Gastroesophageal sphincter (tissue), 3 donors: ENCODE measurements around the gene PFKFB4.

ENCODE experiments used
- POLR2A ChIP-seq, 2 donors: fragments of 450-650 bp; IDR thresholded peaks; one replicate each; pipeline ENCODE4 v1.6.1; 2017; ENCODE audit warnings: antibody characterized with exemption in 2 of 2, mild to moderate bottlenecking in 2 of 2, moderate library complexity in 1 of 2
- TF ChIP-seq, protein P1 (sequence below), 4 experiments: fragments of 200-600 bp in 2 of 4; fragments of 450-650 bp in 2 of 4; sonication (generic) in 1 of 4; IDR thresholded peaks; one replicate each; pipeline ENCODE4 v1.5.1; 2017 to 2019; ENCODE audit warnings: antibody characterized with exemption in 4 of 4, mild to moderate bottlenecking in 2 of 4, moderate library complexity in 2 of 4

DNA sequence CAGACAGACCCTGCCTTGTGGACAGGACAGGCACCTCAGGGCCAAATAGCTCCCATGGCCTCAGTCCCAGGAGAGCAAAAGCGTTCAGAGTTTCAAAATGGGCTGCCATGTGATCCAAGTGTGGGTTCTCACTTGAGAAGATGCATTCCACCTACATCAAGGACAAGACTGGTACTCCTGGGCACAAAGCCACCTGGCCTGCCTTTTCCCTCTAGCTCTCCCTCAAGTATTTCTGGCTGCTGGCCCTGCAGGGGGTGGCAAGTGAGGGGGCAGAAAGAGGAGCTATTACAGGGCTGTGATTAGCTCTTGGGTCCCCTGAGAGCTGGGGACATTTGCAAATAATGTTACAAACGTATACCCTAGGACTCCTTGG lies 45.0 kb upstream of the PFKFB4 start:
- TF ChIP-seq, protein P1, sequence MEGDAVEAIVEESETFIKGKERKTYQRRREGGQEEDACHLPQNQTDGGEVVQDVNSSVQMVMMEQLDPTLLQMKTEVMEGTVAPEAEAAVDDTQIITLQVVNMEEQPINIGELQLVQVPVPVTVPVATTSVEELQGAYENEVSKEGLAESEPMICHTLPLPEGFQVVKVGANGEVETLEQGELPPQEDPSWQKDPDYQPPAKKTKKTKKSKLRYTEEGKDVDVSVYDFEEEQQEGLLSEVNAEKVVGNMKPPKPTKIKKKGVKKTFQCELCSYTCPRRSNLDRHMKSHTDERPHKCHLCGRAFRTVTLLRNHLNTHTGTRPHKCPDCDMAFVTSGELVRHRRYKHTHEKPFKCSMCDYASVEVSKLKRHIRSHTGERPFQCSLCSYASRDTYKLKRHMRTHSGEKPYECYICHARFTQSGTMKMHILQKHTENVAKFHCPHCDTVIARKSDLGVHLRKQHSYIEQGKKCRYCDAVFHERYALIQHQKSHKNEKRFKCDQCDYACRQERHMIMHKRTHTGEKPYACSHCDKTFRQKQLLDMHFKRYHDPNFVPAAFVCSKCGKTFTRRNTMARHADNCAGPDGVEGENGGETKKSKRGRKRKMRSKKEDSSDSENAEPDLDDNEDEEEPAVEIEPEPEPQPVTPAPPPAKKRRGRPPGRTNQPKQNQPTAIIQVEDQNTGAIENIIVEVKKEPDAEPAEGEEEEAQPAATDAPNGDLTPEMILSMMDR (IDR thresholded peaks at IDR 0.05) = no peak
- TF ChIP-seq POLR2A (IDR thresholded peaks at IDR 0.05) = no peak
